K562 (cell line): Measurements from ENCODE around the gene RHD. TPM values are rescaled to one million over a fixed set of nuclear protein-coding genes. Genes with fewer than 3 reads are reported as not detected.

Experiments
- DIDO1 ChIP-seq: fragments of 450-650 bp; IDR thresholded peaks from 2 replicates; pipeline ENCODE4 v1.6.1; 2016; ENCODE audit warnings: low read depth, missing biosample characterization, missing genetic modification characterization
- FOSL1 ChIP-seq: fragments of 200-800 bp; sonication (Bioruptor generic); conservative IDR thresholded peaks from 2 replicates; pipeline ENCODE4 v1.6.1; 2016; ENCODE audit warnings: missing genetic modification characterization, missing compliant biosample characterization
- PCBP1 ChIP-seq: fragments of 200-400 bp; formaldehyde crosslinking; IDR thresholded peaks from 2 replicates; pipeline ENCODE4 v1.6.1; 2018; ENCODE audit warnings: mild to moderate bottlenecking, low read depth, low read length; ENCODE audit not compliant: poor library complexity, severe bottlenecking
- SMAD2 ChIP-seq: fragments of 150-350 bp; IDR thresholded peaks from 2 replicates; pipeline ENCODE4 v1.6.1; 2014; ENCODE audit warnings: low read depth, mild to moderate bottlenecking, low read length
- ZNF165 ChIP-seq: fragments of 250-450 bp; sonication (Bioruptor Pico); IDR thresholded peaks from 2 replicates; pipeline ENCODE4 v1.4.0; 2020; ENCODE audit warnings: borderline replicate concordance
- ZNF584 ChIP-seq: fragments of 200-800 bp; sonication (Bioruptor generic); IDR thresholded peaks from 2 replicates; pipeline ENCODE4 v1.6.1; 2016; ENCODE audit warnings: low read depth, mild to moderate bottlenecking, missing genetic modification characterization, missing compliant biosample characterization
- polyA plus RNA-seq, 8 experiments: library from polyadenylated mRNA; depleted of rRNA in 4 of 8; stranded (reverse) in 5 of 8; unstranded in 3 of 8; fragments of >200 nt; fragmentation: Nextera tagmentation in 2 of 8; fragmentation: Illumina TruSeq in 1 of 8; extraction: Ambion mirVana in 2 of 8; extraction: Trizol in 1 of 8; gene quantifications; 2 replicates each; pipeline versions ENCODE4 v1.2.1 to v1.2.3, GENCODE V29; 2011 to 2014; ENCODE audit warnings: inconsistent platforms in 1 of 8, missing spikeins in 1 of 8
- total RNA-seq, 7 experiments: library from RNA; depleted of rRNA in 6 of 7; stranded (reverse); fragments of >200 nt in 6 of 7; fragmentation: Illumina TruSeq in 2 of 7; extraction: Trizol in 2 of 7; gene quantifications; 2 replicates each; pipeline versions ENCODE4 v1.2.1 to v1.2.3, GENCODE V29; 2011 to 2021; ENCODE audit warnings: low replicate concordance in 1 of 7
- TF ChIP-seq, protein P1 (sequence below), 2 experiments: fragments of 450-650 bp in 1 of 2; sonication (generic) in 1 of 2; formaldehyde crosslinking in 1 of 2; IDR thresholded peaks; 2 replicates each; pipeline versions ENCODE4 v1.7.1 to v1.9.0; 2016 to 2022; ENCODE audit warnings: inconsistent platforms in 1 of 2, mild to moderate bottlenecking in 1 of 2, missing genetic modification reagents in 1 of 2
- TF ChIP-seq, protein P2 (sequence below): sonication (generic); formaldehyde crosslinking; IDR thresholded peaks from 2 replicates; pipeline ENCODE4 v1.8.1; 2023; ENCODE audit warnings: mild to moderate bottlenecking, missing genetic modification reagents
- TF ChIP-seq, protein P3 (sequence below): fragments of 450-650 bp; IDR thresholded peaks from 2 replicates; pipeline ENCODE4 v1.6.1; 2018; ENCODE audit warnings: mild to moderate bottlenecking, low read depth; ENCODE audit not compliant: partially characterized antibody

RHD gene
- total and polyA plus RNA-seq, 9 of the 15 experiments (the other 6 are each of a cell fraction or from before 2014, with no cell fraction given): 8.8 to 32.4 (median 15.0) TPM

DNA sequence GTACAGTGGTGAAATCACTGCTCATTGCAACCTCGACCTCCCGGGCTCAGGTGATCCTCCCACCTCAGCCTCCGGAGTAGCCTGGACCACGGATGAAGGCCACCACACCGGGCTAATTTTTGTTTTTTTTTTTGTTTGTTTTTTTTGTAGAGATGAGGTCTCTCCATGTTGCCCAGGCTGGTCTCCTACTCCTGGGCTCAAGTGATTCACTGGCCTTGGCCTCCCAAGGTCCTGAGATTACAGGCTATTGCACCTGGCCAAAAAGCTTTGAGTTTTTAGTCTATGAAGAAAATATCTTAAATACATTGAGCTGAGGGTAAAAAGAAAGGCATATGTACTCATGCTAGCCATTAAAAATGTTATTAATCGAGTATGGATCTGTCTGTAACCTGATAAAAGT, 69.4 kb downstream of the RHD start (continued):
- TF ChIP-seq, protein P1, sequence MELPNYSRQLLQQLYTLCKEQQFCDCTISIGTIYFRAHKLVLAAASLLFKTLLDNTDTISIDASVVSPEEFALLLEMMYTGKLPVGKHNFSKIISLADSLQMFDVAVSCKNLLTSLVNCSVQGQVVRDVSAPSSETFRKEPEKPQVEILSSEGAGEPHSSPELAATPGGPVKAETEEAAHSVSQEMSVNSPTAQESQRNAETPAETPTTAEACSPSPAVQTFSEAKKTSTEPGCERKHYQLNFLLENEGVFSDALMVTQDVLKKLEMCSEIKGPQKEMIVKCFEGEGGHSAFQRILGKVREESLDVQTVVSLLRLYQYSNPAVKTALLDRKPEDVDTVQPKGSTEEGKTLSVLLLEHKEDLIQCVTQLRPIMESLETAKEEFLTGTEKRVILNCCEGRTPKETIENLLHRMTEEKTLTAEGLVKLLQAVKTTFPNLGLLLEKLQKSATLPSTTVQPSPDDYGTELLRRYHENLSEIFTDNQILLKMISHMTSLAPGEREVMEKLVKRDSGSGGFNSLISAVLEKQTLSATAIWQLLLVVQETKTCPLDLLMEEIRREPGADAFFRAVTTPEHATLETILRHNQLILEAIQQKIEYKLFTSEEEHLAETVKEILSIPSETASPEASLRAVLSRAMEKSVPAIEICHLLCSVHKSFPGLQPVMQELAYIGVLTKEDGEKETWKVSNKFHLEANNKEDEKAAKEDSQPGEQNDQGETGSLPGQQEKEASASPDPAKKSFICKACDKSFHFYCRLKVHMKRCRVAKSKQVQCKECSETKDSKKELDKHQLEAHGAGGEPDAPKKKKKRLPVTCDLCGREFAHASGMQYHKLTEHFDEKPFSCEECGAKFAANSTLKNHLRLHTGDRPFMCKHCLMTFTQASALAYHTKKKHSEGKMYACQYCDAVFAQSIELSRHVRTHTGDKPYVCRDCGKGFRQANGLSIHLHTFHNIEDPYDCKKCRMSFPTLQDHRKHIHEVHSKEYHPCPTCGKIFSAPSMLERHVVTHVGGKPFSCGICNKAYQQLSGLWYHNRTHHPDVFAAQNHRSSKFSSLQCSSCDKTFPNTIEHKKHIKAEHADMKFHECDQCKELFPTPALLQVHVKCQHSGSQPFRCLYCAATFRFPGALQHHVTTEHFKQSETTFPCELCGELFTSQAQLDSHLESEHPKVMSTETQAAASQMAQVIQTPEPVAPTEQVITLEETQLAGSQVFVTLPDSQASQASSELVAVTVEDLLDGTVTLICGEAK (IDR thresholded peaks at IDR 0.05): no peak
- TF ChIP-seq, protein P1 (CRISPR knock-in tag; IDR thresholded peaks at IDR 0.05): no peak
- TF ChIP-seq, protein P2, sequence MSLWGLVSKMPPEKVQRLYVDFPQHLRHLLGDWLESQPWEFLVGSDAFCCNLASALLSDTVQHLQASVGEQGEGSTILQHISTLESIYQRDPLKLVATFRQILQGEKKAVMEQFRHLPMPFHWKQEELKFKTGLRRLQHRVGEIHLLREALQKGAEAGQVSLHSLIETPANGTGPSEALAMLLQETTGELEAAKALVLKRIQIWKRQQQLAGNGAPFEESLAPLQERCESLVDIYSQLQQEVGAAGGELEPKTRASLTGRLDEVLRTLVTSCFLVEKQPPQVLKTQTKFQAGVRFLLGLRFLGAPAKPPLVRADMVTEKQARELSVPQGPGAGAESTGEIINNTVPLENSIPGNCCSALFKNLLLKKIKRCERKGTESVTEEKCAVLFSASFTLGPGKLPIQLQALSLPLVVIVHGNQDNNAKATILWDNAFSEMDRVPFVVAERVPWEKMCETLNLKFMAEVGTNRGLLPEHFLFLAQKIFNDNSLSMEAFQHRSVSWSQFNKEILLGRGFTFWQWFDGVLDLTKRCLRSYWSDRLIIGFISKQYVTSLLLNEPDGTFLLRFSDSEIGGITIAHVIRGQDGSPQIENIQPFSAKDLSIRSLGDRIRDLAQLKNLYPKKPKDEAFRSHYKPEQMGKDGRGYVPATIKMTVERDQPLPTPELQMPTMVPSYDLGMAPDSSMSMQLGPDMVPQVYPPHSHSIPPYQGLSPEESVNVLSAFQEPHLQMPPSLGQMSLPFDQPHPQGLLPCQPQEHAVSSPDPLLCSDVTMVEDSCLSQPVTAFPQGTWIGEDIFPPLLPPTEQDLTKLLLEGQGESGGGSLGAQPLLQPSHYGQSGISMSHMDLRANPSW (CRISPR knock-in tag): no peak
- no peak for TF ChIP-seq PCBP1
- no peak for TF ChIP-seq FOSL1
- TF ChIP-seq SMAD2: no peak
- TF ChIP-seq, protein P3, sequence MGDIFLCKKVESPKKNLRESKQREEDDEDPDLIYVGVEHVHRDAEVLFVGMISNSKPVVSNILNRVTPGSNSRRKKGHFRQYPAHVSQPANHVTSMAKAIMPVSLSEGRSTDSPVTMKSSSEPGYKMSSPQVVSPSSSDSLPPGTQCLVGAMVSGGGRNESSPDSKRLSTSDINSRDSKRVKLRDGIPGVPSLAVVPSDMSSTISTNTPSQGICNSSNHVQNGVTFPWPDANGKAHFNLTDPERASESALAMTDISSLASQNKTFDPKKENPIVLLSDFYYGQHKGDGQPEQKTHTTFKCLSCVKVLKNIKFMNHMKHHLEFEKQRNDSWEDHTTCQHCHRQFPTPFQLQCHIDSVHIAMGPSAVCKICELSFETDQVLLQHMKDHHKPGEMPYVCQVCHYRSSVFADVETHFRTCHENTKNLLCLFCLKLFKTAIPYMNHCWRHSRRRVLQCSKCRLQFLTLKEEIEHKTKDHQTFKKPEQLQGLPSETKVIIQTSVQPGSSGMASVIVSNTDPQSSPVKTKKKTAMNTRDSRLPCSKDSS: no peak
- no peak for TF ChIP-seq ZNF165
- TF ChIP-seq DIDO1 (tag): no peak
- no peak for TF ChIP-seq ZNF584
